Fibroblast of villous mesenchyme (primary cell): ENCODE results near the gene OR56B4. TPM values are rescaled to one million over a fixed set of nuclear protein-coding genes. Genes with fewer than 3 reads are reported as not detected.
"Not testable (repeated sequence)": the region's sequence is repeated elsewhere in the genome, so short reads cannot be mapped to it uniquely, and the experiment has no call there.

ENCODE experiments used
- DNase-seq: peaks from one replicate; pipeline ENCODE4 v3.0.0-alpha.2; 2010; ENCODE audit warnings: low read depth
- H3K4me3 ChIP-seq: 2 replicates; pipeline ENCODE4 v1.5.1; 2011; ENCODE audit warnings: low read depth, mild to moderate bottlenecking, low read length
- total RNA-seq: library from RNA; depleted of rRNA; stranded (reverse); fragments of >200 nt; gene quantifications from 2 replicates; pipeline ENCODE4 v1.2.3, GENCODE V29; 2012
- TF ChIP-seq, protein P1 (sequence below): IDR thresholded peaks from 2 replicates; pipeline ENCODE4 v1.5.1; 2012; ENCODE audit warnings: low read depth, mild to moderate bottlenecking, low read length; ENCODE audit not compliant: insufficient read depth

OR56B4 gene, protein sequence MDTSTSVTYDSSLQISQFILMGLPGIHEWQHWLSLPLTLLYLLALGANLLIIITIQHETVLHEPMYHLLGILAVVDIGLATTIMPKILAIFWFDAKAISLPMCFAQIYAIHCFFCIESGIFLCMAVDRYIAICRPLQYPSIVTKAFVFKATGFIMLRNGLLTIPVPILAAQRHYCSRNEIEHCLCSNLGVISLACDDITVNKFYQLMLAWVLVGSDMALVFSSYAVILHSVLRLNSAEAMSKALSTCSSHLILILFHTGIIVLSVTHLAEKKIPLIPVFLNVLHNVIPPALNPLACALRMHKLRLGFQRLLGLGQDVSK
- not detected in 2 replicates for total RNA-seq

- DNase-seq, H3K4me3 ChIP-seq: not testable (repeated sequence)
Measured at GRCh38 chr11:6107384-6107783, at the start of gene OR56B4. Gene OR56B4 (plus strand): TSS chr11:6107684. CDS start chr11:6107779, 95 bp downstream.

DNA sequence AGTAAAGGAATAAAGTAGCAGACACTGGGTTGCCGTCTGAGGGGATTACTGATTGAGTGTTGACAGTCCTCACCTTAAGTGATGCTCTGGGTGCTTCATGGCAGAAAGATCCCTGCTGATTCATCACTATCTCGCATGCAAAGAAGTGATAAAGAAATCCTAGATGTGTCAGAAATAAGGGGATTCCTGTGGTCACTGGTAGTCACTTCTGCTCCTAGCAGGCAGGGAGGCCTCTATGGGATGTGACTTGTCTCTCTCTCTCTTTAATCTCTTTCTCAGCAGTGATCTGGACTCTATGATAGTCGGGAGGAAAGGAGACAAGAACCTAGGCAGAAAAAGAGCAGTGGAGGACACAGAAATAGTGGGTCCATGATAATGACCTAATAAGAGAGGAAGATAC, 46.0 kb upstream of the OR56B4 start:
- no peak for DNase-seq
- H3K4me3 ChIP-seq = no peak overlapping the region
- TF ChIP-seq, protein P1, sequence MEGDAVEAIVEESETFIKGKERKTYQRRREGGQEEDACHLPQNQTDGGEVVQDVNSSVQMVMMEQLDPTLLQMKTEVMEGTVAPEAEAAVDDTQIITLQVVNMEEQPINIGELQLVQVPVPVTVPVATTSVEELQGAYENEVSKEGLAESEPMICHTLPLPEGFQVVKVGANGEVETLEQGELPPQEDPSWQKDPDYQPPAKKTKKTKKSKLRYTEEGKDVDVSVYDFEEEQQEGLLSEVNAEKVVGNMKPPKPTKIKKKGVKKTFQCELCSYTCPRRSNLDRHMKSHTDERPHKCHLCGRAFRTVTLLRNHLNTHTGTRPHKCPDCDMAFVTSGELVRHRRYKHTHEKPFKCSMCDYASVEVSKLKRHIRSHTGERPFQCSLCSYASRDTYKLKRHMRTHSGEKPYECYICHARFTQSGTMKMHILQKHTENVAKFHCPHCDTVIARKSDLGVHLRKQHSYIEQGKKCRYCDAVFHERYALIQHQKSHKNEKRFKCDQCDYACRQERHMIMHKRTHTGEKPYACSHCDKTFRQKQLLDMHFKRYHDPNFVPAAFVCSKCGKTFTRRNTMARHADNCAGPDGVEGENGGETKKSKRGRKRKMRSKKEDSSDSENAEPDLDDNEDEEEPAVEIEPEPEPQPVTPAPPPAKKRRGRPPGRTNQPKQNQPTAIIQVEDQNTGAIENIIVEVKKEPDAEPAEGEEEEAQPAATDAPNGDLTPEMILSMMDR = no peak

DNA sequence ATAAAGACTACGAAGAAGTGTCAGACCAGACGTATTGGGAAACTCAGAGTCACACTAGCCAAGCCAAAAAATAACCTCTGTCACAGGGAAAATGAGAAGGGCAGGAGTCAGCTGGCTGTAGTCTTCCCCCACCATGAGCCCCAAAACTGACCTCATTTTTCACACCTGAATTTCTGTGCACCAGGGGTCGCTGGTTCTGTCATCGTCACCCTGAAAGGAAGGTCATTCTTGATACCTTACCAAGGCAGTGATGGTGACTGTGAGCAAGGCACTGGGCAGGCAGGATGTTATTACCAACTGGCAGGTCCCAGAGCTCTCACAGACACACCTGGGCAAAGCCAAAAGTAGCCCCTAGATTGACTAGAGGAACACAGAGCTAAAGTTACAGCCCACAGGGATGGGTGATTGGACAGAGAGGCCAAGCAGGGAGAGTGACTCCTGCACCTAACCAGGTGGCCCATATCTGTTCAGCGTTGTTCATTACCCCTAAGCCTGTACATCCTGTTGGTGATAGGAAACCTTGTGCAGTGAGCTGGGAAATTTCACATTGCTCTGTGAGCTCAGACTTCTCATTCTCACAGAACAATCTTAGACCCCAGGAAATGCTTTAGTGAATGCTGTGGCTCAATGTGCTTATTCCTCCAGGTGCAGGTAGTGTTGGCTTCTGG, 44.7 kb upstream of the OR56B4 start:
- no peak for DNase-seq
- H3K4me3 ChIP-seq = no peak overlapping the region
- TF ChIP-seq, protein P1 = no peak

DNA sequence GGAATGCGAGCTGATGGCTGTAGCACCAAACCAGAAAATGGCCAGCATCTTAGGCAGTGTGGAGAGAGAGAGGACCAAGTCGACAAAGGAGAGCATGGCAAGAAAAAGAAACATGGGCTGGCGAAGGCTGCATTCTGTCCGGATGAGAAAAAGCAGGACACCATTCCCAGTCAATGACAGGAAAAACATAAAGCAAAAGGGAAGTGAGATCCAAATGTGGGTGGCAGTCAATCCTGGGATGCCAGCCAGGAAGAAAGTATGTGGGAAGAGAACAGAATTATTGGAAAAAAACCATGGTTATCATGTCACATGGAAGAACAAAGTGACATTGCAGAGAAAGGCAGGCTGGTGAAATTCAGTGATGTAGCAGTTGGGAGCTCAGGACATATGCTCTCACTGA, 40.0 kb upstream of the OR56B4 start:
- no peak overlapping the region for H3K4me3 ChIP-seq
- DNase-seq = no peak
- TF ChIP-seq, protein P1 = no peak

DNA sequence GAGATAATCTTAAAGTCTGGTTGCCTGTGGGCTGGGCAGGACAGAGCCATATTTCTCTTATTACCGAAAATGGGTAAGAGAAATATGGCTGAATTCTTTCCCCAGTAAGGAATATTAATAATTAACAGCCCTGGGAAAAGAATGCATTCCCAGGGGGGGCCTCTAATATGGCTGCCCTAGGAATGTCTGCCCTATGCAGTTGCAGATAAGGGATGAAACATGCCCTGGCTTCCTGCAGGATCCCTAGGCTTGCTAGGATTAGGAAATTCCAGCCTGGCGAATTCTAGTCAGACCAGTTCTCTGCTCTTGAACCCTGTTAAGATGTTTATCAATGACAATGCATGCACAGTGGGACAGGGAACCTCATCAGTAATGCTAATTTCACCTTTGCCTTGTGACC, 31.0 kb upstream of the OR56B4 start:
- not testable (repeated sequence) for H3K4me3 ChIP-seq, DNase-seq

GRCh38 chr11:6077723-6078122, 29.8 kb upstream of the OR56B4 start:
- H3K4me3 ChIP-seq = no peak overlapping the region
- TF ChIP-seq, protein P1 = no peak
- no peak for DNase-seq

DNA sequence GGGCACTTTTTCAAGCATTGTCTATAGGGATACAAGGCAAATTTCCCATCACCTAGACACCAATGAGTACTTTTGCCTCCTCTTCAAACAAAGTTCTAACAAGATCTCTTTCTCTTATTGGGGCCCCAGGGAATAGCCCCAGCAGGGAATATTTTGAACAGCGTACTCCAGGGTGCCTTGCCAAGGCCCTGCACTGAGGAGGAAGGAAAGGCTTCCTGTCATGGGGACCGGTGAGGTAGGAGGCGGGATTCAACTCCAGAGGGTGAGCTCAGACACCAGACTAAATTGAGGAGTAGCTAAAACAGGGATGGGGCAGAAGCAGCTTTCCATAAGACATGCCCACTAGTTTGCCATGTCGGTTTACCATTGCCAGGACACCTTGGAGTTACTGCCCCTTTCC, 28.0 kb upstream of the OR56B4 start:
- DNase-seq = no peak
- no peak overlapping the region for H3K4me3 ChIP-seq
- TF ChIP-seq, protein P1 = no peak

DNA sequence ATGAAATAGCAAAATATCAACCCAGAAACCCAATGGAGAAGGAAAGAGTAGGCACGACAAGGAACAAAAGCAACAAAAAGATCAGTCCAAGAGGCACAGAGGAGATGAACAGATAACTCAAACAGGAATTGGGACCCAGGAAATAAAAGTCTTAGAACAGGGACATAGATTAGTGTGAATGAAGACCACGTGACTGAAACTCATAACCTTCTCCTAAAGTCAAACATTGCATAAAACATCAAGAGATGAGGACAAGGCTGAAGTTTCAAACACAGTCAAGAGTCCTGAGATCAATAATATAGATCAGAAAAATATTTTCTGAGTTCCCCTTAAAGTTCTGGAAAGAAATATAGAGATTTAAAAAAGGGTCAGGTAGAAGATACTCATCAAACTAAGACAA, 24.4 kb upstream of the OR56B4 start:
- no peak overlapping the region for H3K4me3 ChIP-seq
- no peak for DNase-seq
- TF ChIP-seq, protein P1 = no peak
